IPS-18a (cell line): ENCODE data around the gene PRKAB2.

ENCODE experiments used
- H3K27ac ChIP-seq: one replicate; pipeline ENCODE4 v1.5.1; 2013; ENCODE audit warnings: low read length
- H3K27me3 ChIP-seq: one replicate; pipeline ENCODE4 v1.6.1; 2013; ENCODE audit warnings: mild to moderate bottlenecking, low read length; ENCODE audit not compliant: control insufficient read depth, insufficient read depth
- H3K36me3 ChIP-seq: one replicate; pipeline ENCODE4 v1.6.1; 2013; ENCODE audit warnings: low read depth, low read length; ENCODE audit not compliant: control insufficient read depth
- H3K4me1 ChIP-seq: one replicate; pipeline ENCODE4 v1.6.1; 2013; ENCODE audit warnings: low read depth, low read length; ENCODE audit not compliant: control insufficient read depth
- H3K4me3 ChIP-seq: one replicate; pipeline ENCODE4 v1.5.1; 2013; ENCODE audit warnings: low read length
- H3K9ac ChIP-seq: one replicate; pipeline ENCODE4 v1.6.1; 2013; ENCODE audit warnings: mild to moderate bottlenecking, low read length, moderate library complexity
- H3K9me3 ChIP-seq: one replicate; pipeline ENCODE4 v1.6.1; 2013; ENCODE audit warnings: low read depth, low read length; ENCODE audit not compliant: control insufficient read depth

PRKAB2 gene

GRCh38 chr1:147105909-147106308 lies 66.4 kb downstream of the PRKAB2 start:
- Histone ChIP-seq H3K9me3 (no peaks in the 10 kb centered on the region), H3K4me3 (no peak overlapping the region), H3K4me1 (no peaks in the 10 kb centered on the region), H3K9ac (no peak overlapping the region), H3K36me3 (no peaks in the 10 kb centered on the region), H3K27ac (no peak overlapping the region), H3K27me3 (no peaks in the 10 kb centered on the region)
